Panc1 (cell line): ENCODE data around the gene ZYG11B. TPM values are rescaled to one million over a fixed set of nuclear protein-coding genes. Genes with fewer than 3 reads are reported as not detected.
A peak's percentile ranks its signal among the peaks of the same experiment; 100 is the strongest.
"Not testable (repeated sequence)": the region's sequence is repeated elsewhere in the genome, so short reads cannot be mapped to it uniquely, and the experiment has no call there.

Experiments
- ATAC-seq: fragments of 200-7000 bp; cut with Tn5 transposase; 2 replicates; pipeline ENCODE4 v1.9.1; 2020; ENCODE audit warnings: mild to moderate bottlenecking, moderate library complexity
- BruUV-seq: library from RNA; stranded (reverse); fragments of 400-500 nt; replicated peaks from 2 replicates; lab custom pipeline; 2021; lab: Mats Ljungman, UMichigan
- CTCF ChIA-PET: fragments of 300-600 bp; sonication (Branson Sonifier 250); formaldehyde crosslinking; loops from one replicate; lab custom pipeline; 2022; ENCODE audit warnings: antibody characterized with exemption; lab: Charles Lee
- POLR2A ChIA-PET: fragments of 300-600 bp; sonication (Branson Sonifier 250); formaldehyde crosslinking; loops from one replicate; lab custom pipeline; 2022; ENCODE audit warnings: antibody characterized with exemption; lab: Charles Lee
- DNase-seq: peaks from one replicate; pipeline ENCODE4 v3.0.0-alpha.2; 2010; ENCODE audit warnings: low read depth, low spot score
- H3K27ac ChIP-seq: 2 replicates; pipeline ENCODE4 v1.5.1; 2011; ENCODE audit warnings: mild to moderate bottlenecking, low read length, inconsistent platforms
- H3K27me3 ChIP-seq: fragments of 200-500 bp; sonication (Bioruptor generic); 2 replicates; pipeline ENCODE4 v1.6.0; 2014; ENCODE audit warnings: low read length, inconsistent platforms; ENCODE audit not compliant: control insufficient read depth, insufficient read depth
- H3K36me3 ChIP-seq: fragments of 200-500 bp; sonication (Bioruptor generic); 2 replicates; pipeline ENCODE4 v1.5.1; 2014; ENCODE audit warnings: inconsistent platforms, mild to moderate bottlenecking, low read length, moderate library complexity; ENCODE audit not compliant: control insufficient read depth, insufficient read depth
- H3K4me1 ChIP-seq: 2 replicates; pipeline ENCODE4 v1.5.1; 2011; ENCODE audit warnings: inconsistent platforms, mild to moderate bottlenecking, low read length, moderate library complexity; ENCODE audit not compliant: control insufficient read depth, insufficient read depth
- H3K4me3 ChIP-seq, 2 experiments: 2 replicates each; pipeline ENCODE4 v1.5.1; 2011 to 2012; ENCODE audit warnings: low read depth in 2 of 2, low read length in 2 of 2, mild to moderate bottlenecking in 2 of 2, inconsistent platforms in 1 of 2, moderate library complexity in 1 of 2
- H3K9me3 ChIP-seq: fragments of 200-500 bp; sonication (Bioruptor generic); 2 replicates; pipeline ENCODE4 v1.5.1; 2014; ENCODE audit warnings: low read depth, mild to moderate bottlenecking, inconsistent platforms, low read length, moderate library complexity; ENCODE audit not compliant: control insufficient read depth, insufficient read depth
- POLR2AphosphoS5 ChIP-seq: IDR thresholded peaks from 2 replicates; pipeline ENCODE4 v1.6.1; 2012; ENCODE audit warnings: mild to moderate bottlenecking, low read depth, low read length, moderate library complexity
- SIN3A ChIP-seq: IDR thresholded peaks from 2 replicates; pipeline ENCODE4 v1.6.1; 2012; ENCODE audit warnings: low read depth, mild to moderate bottlenecking, low read length, moderate library complexity, borderline replicate concordance; ENCODE audit not compliant: insufficient read depth
- TCF7L2 ChIP-seq: IDR thresholded peaks from 2 replicates; pipeline ENCODE4 v1.6.1; 2011; ENCODE audit warnings: mild to moderate bottlenecking, low read depth, low read length, inconsistent platforms
- in situ Hi-C: cut with HindIII; loops from 2 replicates; pipeline ENCODE4 v1.10.0; 2016; ENCODE audit warnings: low sequenced_read_pairs, low pct_unique_long_range_greater_than_20kb
- intact Hi-C: fragments of 100-400 bp; cut with micrococcal nuclease; formaldehyde crosslinking; loops from one replicate; pipeline ENCODE4 v1.10.0; 2022; ENCODE audit not compliant: unreplicated experiment
- total RNA-seq: library from RNA; stranded (reverse); gene quantifications from one replicate; pipeline ENCODE4 v1.2.1, GENCODE V29; 2021; ENCODE audit not compliant: unreplicated experiment
- TF ChIP-seq, protein P1 (sequence below): fragments of 450-650 bp; IDR thresholded peaks from 2 replicates; pipeline ENCODE4 v1.5.1; 2017; ENCODE audit warnings: mild to moderate bottlenecking
- TF ChIP-seq, protein P2 (sequence below), 2 experiments: IDR thresholded peaks; 2 replicates each; pipeline ENCODE4 v1.6.1; 2011 to 2012; ENCODE audit warnings: low read depth in 2 of 2, control low read depth in 1 of 2, low read length in 1 of 2, mild to moderate bottlenecking in 1 of 2, moderate library complexity in 1 of 2; ENCODE audit not compliant: insufficient read depth in 1 of 2

The ZYG11B gene
- total RNA-seq, 1 experiment from 2014 or later = 30.7 TPM

DNA sequence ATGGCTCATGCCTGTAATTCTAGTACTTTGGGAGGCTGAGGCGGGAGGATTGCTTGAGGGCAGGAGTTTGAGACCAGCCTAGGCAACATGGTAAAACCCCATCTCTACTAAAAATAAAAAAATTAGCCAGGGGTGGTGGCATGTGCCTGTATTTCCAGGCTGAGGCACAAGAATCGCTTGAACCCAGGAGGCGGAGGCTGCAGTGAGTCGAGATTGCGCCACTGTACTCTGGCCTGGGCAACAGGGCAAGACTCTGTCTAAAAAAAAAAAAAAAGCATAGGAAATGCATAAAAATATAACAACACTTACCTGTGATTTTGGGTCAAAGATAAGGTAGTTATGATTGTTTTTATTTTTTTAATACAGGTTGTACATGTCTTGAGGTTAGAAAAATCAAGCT, 94.6 kb downstream of the ZYG11B start:
- CTCF ChIA-PET = not testable (repeated sequence)
- intact Hi-C loops = loop anchor here (10.0 kb wide), 1 partner anchor 116 kb away; no protein-coding TSS in a partner anchor

DNA sequence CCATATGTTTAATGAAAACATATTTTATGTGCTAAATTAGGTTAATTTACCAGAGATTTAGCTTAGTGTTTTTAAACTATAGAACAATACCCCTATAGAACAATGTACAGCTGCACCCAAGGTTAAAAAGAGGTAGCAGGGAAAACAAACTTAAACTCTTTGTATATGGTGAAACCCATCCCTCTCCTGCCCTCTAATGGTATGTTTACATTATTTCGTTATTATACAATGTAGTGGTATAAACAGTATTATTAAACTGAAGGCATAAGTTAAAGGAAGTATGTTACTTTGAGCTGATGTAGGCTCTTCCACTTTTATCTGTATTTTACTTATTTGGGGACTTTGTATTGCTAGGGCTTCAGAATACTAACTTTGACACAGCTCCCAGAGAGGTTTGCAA, 99.6 kb downstream of the ZYG11B start:
- ChIA-PET POLR2A (no interaction called here), CTCF (interaction anchor here (0.7 kb wide), 1 partner anchor 98 kb away, joined by 4 read pairs; no protein-coding TSS in a partner anchor)
- intact Hi-C loops = loop anchor here (10.0 kb wide), 1 partner anchor 121 kb away; no protein-coding TSS in a partner anchor

More for the DNA sequence above, 94.6 kb downstream of the ZYG11B start:
- H3K27ac ChIP-seq, H3K4me3 ChIP-seq, H3K9me3 ChIP-seq, DNase-seq, ATAC-seq, H3K4me1 ChIP-seq, H3K27me3 ChIP-seq, H3K36me3 ChIP-seq, BruUV-seq, in situ Hi-C loops: not testable (repeated sequence)
- POLR2A ChIA-PET = interaction anchor here (0.7 kb wide), 1 partner anchor 152 kb away, joined by 4 read pairs; no protein-coding TSS in a partner anchor

DNA sequence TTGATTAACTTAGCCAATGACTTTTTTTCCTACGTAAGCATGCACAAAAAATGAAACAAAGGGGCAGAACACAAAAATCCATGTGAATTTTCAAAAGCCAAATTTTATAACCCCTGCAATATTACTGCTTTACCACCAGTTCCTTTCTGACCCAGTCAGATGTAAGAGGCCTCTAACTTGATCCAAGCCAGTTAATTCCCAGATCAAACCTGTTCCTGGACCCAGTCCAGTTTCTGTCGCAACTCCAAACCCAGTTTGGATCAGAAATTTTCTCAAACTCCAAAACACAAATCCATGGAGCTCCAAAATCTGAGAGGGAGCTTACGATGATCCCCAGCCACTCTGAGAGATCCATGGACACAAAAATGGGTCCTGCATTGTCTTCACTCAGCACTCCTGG, 108.5 kb downstream of the ZYG11B start:
- Histone ChIP-seq H3K4me3 (no peak overlapping the region), H3K27me3 (no peaks in the 10 kb centered on the region), H3K27ac (no peak overlapping the region), H3K9me3 (no peaks in the 10 kb centered on the region), H3K36me3 (no peaks in the 10 kb centered on the region), H3K4me1 (no peaks in the 10 kb centered on the region; the same call in 1 of the 2 replicates)
- ChIA-PET CTCF (no interaction called here), POLR2A (no interaction called here)
- BruUV-seq = no TSS peak
- intact Hi-C loops (no loop called here), in situ Hi-C loops (no loop called here)
- no peak for TF ChIP-seq TCF7L2
- TF ChIP-seq, protein P1, sequence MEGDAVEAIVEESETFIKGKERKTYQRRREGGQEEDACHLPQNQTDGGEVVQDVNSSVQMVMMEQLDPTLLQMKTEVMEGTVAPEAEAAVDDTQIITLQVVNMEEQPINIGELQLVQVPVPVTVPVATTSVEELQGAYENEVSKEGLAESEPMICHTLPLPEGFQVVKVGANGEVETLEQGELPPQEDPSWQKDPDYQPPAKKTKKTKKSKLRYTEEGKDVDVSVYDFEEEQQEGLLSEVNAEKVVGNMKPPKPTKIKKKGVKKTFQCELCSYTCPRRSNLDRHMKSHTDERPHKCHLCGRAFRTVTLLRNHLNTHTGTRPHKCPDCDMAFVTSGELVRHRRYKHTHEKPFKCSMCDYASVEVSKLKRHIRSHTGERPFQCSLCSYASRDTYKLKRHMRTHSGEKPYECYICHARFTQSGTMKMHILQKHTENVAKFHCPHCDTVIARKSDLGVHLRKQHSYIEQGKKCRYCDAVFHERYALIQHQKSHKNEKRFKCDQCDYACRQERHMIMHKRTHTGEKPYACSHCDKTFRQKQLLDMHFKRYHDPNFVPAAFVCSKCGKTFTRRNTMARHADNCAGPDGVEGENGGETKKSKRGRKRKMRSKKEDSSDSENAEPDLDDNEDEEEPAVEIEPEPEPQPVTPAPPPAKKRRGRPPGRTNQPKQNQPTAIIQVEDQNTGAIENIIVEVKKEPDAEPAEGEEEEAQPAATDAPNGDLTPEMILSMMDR = no peak
- TF ChIP-seq SIN3A = no peak
- TF ChIP-seq, protein P2, sequence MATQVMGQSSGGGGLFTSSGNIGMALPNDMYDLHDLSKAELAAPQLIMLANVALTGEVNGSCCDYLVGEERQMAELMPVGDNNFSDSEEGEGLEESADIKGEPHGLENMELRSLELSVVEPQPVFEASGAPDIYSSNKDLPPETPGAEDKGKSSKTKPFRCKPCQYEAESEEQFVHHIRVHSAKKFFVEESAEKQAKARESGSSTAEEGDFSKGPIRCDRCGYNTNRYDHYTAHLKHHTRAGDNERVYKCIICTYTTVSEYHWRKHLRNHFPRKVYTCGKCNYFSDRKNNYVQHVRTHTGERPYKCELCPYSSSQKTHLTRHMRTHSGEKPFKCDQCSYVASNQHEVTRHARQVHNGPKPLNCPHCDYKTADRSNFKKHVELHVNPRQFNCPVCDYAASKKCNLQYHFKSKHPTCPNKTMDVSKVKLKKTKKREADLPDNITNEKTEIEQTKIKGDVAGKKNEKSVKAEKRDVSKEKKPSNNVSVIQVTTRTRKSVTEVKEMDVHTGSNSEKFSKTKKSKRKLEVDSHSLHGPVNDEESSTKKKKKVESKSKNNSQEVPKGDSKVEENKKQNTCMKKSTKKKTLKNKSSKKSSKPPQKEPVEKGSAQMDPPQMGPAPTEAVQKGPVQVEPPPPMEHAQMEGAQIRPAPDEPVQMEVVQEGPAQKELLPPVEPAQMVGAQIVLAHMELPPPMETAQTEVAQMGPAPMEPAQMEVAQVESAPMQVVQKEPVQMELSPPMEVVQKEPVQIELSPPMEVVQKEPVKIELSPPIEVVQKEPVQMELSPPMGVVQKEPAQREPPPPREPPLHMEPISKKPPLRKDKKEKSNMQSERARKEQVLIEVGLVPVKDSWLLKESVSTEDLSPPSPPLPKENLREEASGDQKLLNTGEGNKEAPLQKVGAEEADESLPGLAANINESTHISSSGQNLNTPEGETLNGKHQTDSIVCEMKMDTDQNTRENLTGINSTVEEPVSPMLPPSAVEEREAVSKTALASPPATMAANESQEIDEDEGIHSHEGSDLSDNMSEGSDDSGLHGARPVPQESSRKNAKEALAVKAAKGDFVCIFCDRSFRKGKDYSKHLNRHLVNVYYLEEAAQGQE (IDR thresholded peaks at IDR 0.05; ENCODE audit: insufficient read depth in 1 of 2, low read depth in 2 of 2, low read length in 1 of 2) = no peak
- no peak for TF ChIP-seq POLR2AphosphoS5
- no peak for DNase-seq
- ATAC-seq = no peak

More for the DNA sequence above, 99.6 kb downstream of the ZYG11B start:
- no peak for TF ChIP-seq POLR2AphosphoS5
- TF ChIP-seq, protein P2 (IDR thresholded peaks at IDR 0.05; ENCODE audit: insufficient read depth in 1 of 2, low read depth in 2 of 2, low read length in 1 of 2) = no peak
- TF ChIP-seq, protein P1 = peak; percentile 43; the same call in 1 of the 2 replicates
- BruUV-seq = no TSS peak
- Histone ChIP-seq H3K4me3 (no peak overlapping the region), H3K27ac (no peak overlapping the region), H3K27me3 (no peaks in the 10 kb centered on the region), H3K4me1 (no peaks in the 10 kb centered on the region), H3K9me3 (no peaks in the 10 kb centered on the region), H3K36me3 (no peaks in the 10 kb centered on the region)
- no peak for DNase-seq
- ATAC-seq = peak; percentile 71; the same call in 1 of the 2 replicates
- in situ Hi-C loops = no loop called here
